OCI-LY7 (cell line): ENCODE results near the gene SYDE2. TPM values are rescaled to one million over a fixed set of nuclear protein-coding genes. Genes with fewer than 3 reads are reported as not detected.

Experiments used
- BruUV-seq: library from RNA; stranded (reverse); fragments of 400-500 nt; replicated peaks from 2 replicates; lab custom pipeline; 2021; lab: Mats Ljungman, UMichigan
- CTCF ChIA-PET: fragments of 300-600 bp; sonication (Branson Sonifier 250); formaldehyde crosslinking; loops from one replicate; lab custom pipeline; 2022; ENCODE audit warnings: antibody characterized with exemption; ENCODE audit not compliant: unreplicated experiment; lab: Charles Lee
- POLR2A ChIA-PET: fragments of 300-600 bp; sonication (Branson Sonifier 250); formaldehyde crosslinking; loops from one replicate; lab custom pipeline; 2022; ENCODE audit warnings: antibody characterized with exemption; lab: Charles Lee
- DNase-seq: peaks from one replicate; pipeline ENCODE4 v3.0.0-alpha.2; 2015; ENCODE audit warnings: low spot score
- H2AFZ ChIP-seq: fragments of 200-600 bp; sonication (generic), shearing (Covaris generic); 2 replicates; pipeline ENCODE4 v1.6.1; 2014; ENCODE audit warnings: mild to moderate bottlenecking, antibody characterized with exemption, low read length, moderate library complexity
- H3K27ac ChIP-seq: fragments of 200-600 bp; sonication (generic); 2 replicates; pipeline ENCODE4 v1.5.1; 2014; ENCODE audit warnings: mixed run types, low read depth, mild to moderate bottlenecking, moderate library complexity, low read length, inconsistent platforms; ENCODE audit not compliant: poor library complexity, severe bottlenecking
- H3K36me3 ChIP-seq: fragments of 200-600 bp; sonication (generic); 2 replicates; pipeline ENCODE4 v1.6.1; 2014; ENCODE audit warnings: mild to moderate bottlenecking, antibody characterized with exemption, low read length, moderate library complexity, mixed read lengths; ENCODE audit not compliant: insufficient read depth
- H3K4me1 ChIP-seq: fragments of 200-600 bp; sonication (generic); 2 replicates; pipeline ENCODE4 v1.5.1; 2014; ENCODE audit warnings: mild to moderate bottlenecking, low read length; ENCODE audit not compliant: insufficient read depth, poor library complexity, severe bottlenecking
- H3K4me2 ChIP-seq: fragments of 200-600 bp; sonication (generic); 2 replicates; pipeline ENCODE4 v1.6.1; 2014; ENCODE audit warnings: mild to moderate bottlenecking, low read length
- H3K4me3 ChIP-seq: fragments of 200-600 bp; sonication (generic); 2 replicates; pipeline ENCODE4 v1.5.1; 2014; ENCODE audit warnings: mild to moderate bottlenecking, low read depth, low read length; ENCODE audit not compliant: poor library complexity, severe bottlenecking
- H3K79me2 ChIP-seq: fragments of 200-600 bp; sonication (generic); 2 replicates; pipeline ENCODE4 v1.6.1; 2016; ENCODE audit warnings: low read depth, mild to moderate bottlenecking, low read length, moderate library complexity, mixed read lengths; ENCODE audit not compliant: insufficient read depth
- H3K9me2 ChIP-seq: fragments of 200-600 bp; sonication (generic); 2 replicates; pipeline ENCODE4 v1.6.1; 2016; ENCODE audit warnings: mild to moderate bottlenecking, low read length, mixed read lengths; ENCODE audit not compliant: insufficient read depth
- H3K9me3 ChIP-seq: fragments of 200-600 bp; sonication (generic); 2 replicates; pipeline ENCODE4 v1.6.1; 2014; ENCODE audit warnings: mild to moderate bottlenecking, mixed run types, low read length, mixed read lengths
- H4K20me1 ChIP-seq: fragments of 200-600 bp; sonication (generic); 2 replicates; pipeline ENCODE4 v1.6.1; 2014; ENCODE audit warnings: mild to moderate bottlenecking, antibody characterized with exemption, low read length, moderate library complexity, mixed read lengths; ENCODE audit not compliant: insufficient read depth
- CTCF ChIP-seq: fragments of 200-600 bp; sonication (generic); conservative IDR thresholded peaks from 2 replicates; pipeline ENCODE4 v1.5.1; 2014; ENCODE audit warnings: mild to moderate bottlenecking, antibody characterized with exemption, low read length, moderate library complexity, mixed read lengths
- EZH2phosphoT487 ChIP-seq: fragments of 200-600 bp; sonication (generic); IDR thresholded peaks from 2 replicates; pipeline ENCODE4 v1.6.1; 2018; ENCODE audit warnings: low read depth, borderline replicate concordance, mild to moderate bottlenecking, mixed run types, antibody characterized with exemption, low read length, moderate library complexity, mixed read lengths
- intact Hi-C: fragments of 100-400 bp; cut with micrococcal nuclease; formaldehyde crosslinking; loops from one replicate; pipeline ENCODE4 v1.10.0; 2022; ENCODE audit not compliant: unreplicated experiment
- total RNA-seq, 2 experiments: library from RNA; depleted of rRNA in 1 of 2; stranded (reverse); fragments of >200 nt in 1 of 2; shearing (Covaris generic) in 1 of 2; gene quantifications; 2 replicates each; pipeline ENCODE4 v1.2.3, GENCODE V29; 2014 to 2022

SYDE2 gene
- total RNA-seq, 2 experiments from 2014 or later = not detected

GRCh38 chr1:85134583-85135391 is 66.0 kb downstream of the SYDE2 start:
- POLR2A ChIA-PET = interaction anchor here (0.7 kb wide), 3 partner anchors 23 to 1787 kb away, joined by 3 to 5 read pairs (median 4); no protein-coding TSS in a partner anchor
- H3K4me3 ChIP-seq = no peak overlapping the region
- TF ChIP-seq EZH2phosphoT487 (no peak), CTCF (no peak)
- CTCF ChIA-PET = no interaction called here
- H3K36me3 ChIP-seq = no peaks in the 10 kb centered on the region
- H3K27ac ChIP-seq = no peak overlapping the region
- no peaks in the 10 kb centered on the region for H3K9me3 ChIP-seq
- no peak overlapping the region for H2AFZ ChIP-seq
- H4K20me1 ChIP-seq = no peaks in the 10 kb centered on the region
- no peak for DNase-seq
- H3K4me2 ChIP-seq = no peak overlapping the region
- intact Hi-C loops = no loop called here
- H3K79me2 ChIP-seq = no peaks in the 10 kb centered on the region
- H3K9me2 ChIP-seq = no peaks in the 10 kb centered on the region
- H3K4me1 ChIP-seq = no peaks in the 10 kb centered on the region
- BruUV-seq = no TSS peak

GRCh38 chr1:85133565-85134159 is 67.2 kb downstream of the SYDE2 start:
- Histone ChIP-seq H3K4me1 (no peaks in the 10 kb centered on the region), H2AFZ (no peak overlapping the region), H3K36me3 (no peaks in the 10 kb centered on the region), H3K9me2 (no peaks in the 10 kb centered on the region), H3K4me3 (no peak overlapping the region), H3K4me2 (no peak overlapping the region), H3K27ac (no peak overlapping the region), H3K79me2 (no peaks in the 10 kb centered on the region), H3K9me3 (no peaks in the 10 kb centered on the region), H4K20me1 (no peaks in the 10 kb centered on the region)
- ChIA-PET CTCF (no interaction called here), POLR2A (no interaction called here)
- TF ChIP-seq CTCF = no peak
- TF ChIP-seq EZH2phosphoT487 = no peak
- DNase-seq = no peak
- no TSS peak for BruUV-seq
- intact Hi-C loops = no loop called here
